Activated T-cell treated with anti-CD3 and anti-CD28 coated beads, Interleukin-2, amount 50 U/mL, for 24 hours (primary cell): ENCODE results near the gene UBE2C.
"Not testable (repeated sequence)": the region's sequence is repeated elsewhere in the genome, so short reads cannot be mapped to it uniquely, and the experiment has no call there.

Experiments used
- DNase-seq: peaks from one replicate; pipeline ENCODE4 v3.0.0-alpha.2; 2020
- H3K27ac Mint-ChIP-seq: 2 replicates; pipeline ENCODE4 v1.8.0; 2020; ENCODE audit warnings: mild to moderate bottlenecking, mixed read lengths
- H3K27me3 Mint-ChIP-seq: 2 replicates; pipeline ENCODE4 v1.8.0; 2020; ENCODE audit warnings: mixed read lengths
- H3K36me3 Mint-ChIP-seq: 2 replicates; pipeline ENCODE4 v1.8.0; 2020; ENCODE audit warnings: low read depth, mixed read lengths
- H3K4me1 Mint-ChIP-seq: 2 replicates; pipeline ENCODE4 v1.8.0; 2020; ENCODE audit warnings: low read depth, mixed read lengths
- H3K4me3 Mint-ChIP-seq: 2 replicates; pipeline ENCODE4 v1.8.0; 2020; ENCODE audit warnings: mild to moderate bottlenecking, moderate library complexity, mixed read lengths
- H3K9me3 Mint-ChIP-seq: 2 replicates; pipeline ENCODE4 v1.8.0; 2020; ENCODE audit warnings: mixed read lengths

UBE2C gene

DNA sequence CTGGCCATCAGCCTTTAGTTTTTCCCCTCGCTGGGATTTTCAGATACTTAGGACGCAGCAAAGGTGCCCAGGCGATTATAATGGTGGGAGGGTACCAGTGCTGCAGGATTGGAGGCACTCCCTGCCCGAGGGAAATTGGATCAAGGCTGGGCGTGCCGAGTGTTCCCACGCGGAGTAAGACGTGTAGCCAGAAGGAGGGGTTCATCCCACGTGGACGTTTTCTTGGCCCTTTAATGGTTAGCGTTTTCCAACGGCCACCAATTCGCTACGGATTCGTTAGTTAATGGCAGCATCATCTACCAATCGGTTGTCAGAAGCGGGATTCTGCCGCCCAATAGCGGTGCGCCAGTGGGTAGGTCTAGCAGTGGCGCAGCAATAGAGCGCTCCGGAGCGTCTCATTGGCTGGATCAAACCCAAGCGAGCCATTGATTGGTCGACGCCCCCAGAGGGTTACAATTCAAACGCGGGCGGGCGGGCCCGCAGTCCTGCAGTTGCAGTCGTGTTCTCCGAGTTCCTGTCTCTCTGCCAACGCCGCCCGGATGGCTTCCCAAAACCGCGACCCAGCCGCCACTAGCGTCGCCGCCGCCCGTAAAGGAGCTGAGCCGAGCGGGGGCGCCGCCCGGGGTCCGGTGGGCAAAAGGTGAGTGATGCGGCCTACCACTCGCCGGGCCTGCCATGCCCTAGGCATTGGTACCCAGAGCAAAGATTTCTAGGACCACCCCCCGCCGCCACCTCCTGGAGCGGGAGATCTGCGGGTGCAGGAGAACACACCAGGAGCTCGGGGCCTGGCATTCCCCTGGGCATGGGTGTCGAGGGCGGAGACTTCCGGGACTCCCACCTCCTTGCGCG is at the start of gene UBE2C:
Gene UBE2C, plus strand, starts transcription at position 488 of the 849 bp plus-strand sequence. Its CDS starts 52 bp downstream, at position 540.
- peak within 1 kb of the TSS; percentile 97 for H3K4me3 Mint-ChIP-seq
- peak within 1 kb of the TSS; percentile 89 for H3K27ac Mint-ChIP-seq
- H3K36me3 Mint-ChIP-seq: peaks cover 93% of the 10 kb centered on the region
- no peaks in the 10 kb centered on the region for H3K27me3 Mint-ChIP-seq
- H3K9me3 Mint-ChIP-seq: no peaks in the 10 kb centered on the region
- peak; percentile 91 for DNase-seq
- peaks cover 23% of the 10 kb centered on the region for H3K4me1 Mint-ChIP-seq

- not testable (repeated sequence) for H3K4me3 Mint-ChIP-seq, H3K4me1 Mint-ChIP-seq, H3K36me3 Mint-ChIP-seq, H3K27ac Mint-ChIP-seq, DNase-seq, H3K9me3 Mint-ChIP-seq
- H3K27me3 Mint-ChIP-seq: peaks cover 11% of the 10 kb centered on the region
These were observed 47.7 kb upstream of the UBE2C start for GRCh38 chr20:45764618-45765282.

DNA sequence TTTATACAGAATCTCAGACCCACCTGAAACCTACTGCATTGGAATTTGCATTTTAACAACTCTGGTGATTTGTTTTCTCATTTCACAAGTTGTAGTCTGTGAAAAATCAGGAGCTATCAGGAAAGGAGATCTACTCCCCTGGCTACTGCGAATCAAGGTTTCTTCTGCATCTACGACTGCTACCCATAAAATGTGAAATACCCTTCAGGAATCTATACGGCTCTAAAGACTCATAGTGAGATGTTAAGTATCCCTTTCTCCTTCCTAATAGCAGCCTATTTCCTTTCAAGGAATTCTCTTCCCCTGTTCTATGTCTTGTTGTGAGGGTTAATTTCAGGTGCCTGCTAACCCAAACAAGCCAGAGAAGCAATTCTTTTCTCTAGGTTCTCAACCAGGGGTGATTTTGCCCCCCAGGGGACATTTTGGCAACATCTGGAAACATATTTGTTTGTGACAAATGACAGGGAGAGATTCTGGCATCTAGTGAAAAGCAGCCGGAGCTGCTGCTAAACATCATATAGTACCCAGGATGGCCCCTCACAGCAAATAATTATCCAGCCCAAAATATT is 47.1 kb upstream of the UBE2C start:
- DNase-seq: no peak
- Mint-ChIP-seq H3K4me3 (no peak overlapping the region), H3K9me3 (no peaks in the 10 kb centered on the region), H3K27me3 (peaks cover 11% of the 10 kb centered on the region), H3K36me3 (no peaks in the 10 kb centered on the region), H3K27ac (no peak overlapping the region), H3K4me1 (no peaks in the 10 kb centered on the region)

- no peaks in the 10 kb centered on the region for H3K36me3 Mint-ChIP-seq
- no peak overlapping the region for H3K27ac Mint-ChIP-seq
- H3K4me1 Mint-ChIP-seq: peaks cover 4% of the 10 kb centered on the region
- H3K27me3 Mint-ChIP-seq: peaks cover 6% of the 10 kb centered on the region
- H3K4me3 Mint-ChIP-seq: no peak overlapping the region
- DNase-seq: no peak
- no peaks in the 10 kb centered on the region for H3K9me3 Mint-ChIP-seq
These were observed 46.5 kb upstream of the UBE2C start for GRCh38 chr20:45765980-45766379.

GRCh38 chr20:45768479-45768878 is 44.0 kb upstream of the UBE2C start:
- Mint-ChIP-seq H3K36me3 (no peaks in the 10 kb centered on the region), H3K4me3 (no peak overlapping the region), H3K9me3 (no peaks in the 10 kb centered on the region), H3K4me1 (peaks cover 5% of the 10 kb centered on the region), H3K27ac (no peak overlapping the region), H3K27me3 (peaks cover 10% of the 10 kb centered on the region)
- no peak for DNase-seq

GRCh38 chr20:45771182-45771759 is 41.2 kb upstream of the UBE2C start:
- peaks cover 5% of the 10 kb centered on the region for H3K4me1 Mint-ChIP-seq
- H3K9me3 Mint-ChIP-seq: no peaks in the 10 kb centered on the region
- H3K4me3 Mint-ChIP-seq: no peak overlapping the region
- peak overlapping the region; percentile 33 for H3K27ac Mint-ChIP-seq
- peaks cover 15% of the 10 kb centered on the region for H3K27me3 Mint-ChIP-seq
- DNase-seq: peak; percentile 87
- H3K36me3 Mint-ChIP-seq: no peaks in the 10 kb centered on the region

- Mint-ChIP-seq H3K27ac (no peak overlapping the region), H3K27me3 (peaks cover 15% of the 10 kb centered on the region), H3K36me3 (no peaks in the 10 kb centered on the region), H3K4me3 (no peak overlapping the region), H3K4me1 (peaks cover 5% of the 10 kb centered on the region), H3K9me3 (no peaks in the 10 kb centered on the region)
- no peak for DNase-seq
These were observed 39.8 kb upstream of the UBE2C start for GRCh38 chr20:45772693-45773092.

- Mint-ChIP-seq H3K36me3 (no peaks in the 10 kb centered on the region), H3K27ac (no peak overlapping the region), H3K9me3 (no peaks in the 10 kb centered on the region), H3K27me3 (peaks cover 15% of the 10 kb centered on the region), H3K4me1 (peaks cover 11% of the 10 kb centered on the region), H3K4me3 (no peak overlapping the region)
- DNase-seq: no peak
These were observed 37.5 kb upstream of the UBE2C start for GRCh38 chr20:45774945-45775344.

GRCh38 chr20:45775411-45775810 is 37.0 kb upstream of the UBE2C start:
- Mint-ChIP-seq H3K36me3 (no peaks in the 10 kb centered on the region), H3K4me1 (peaks cover 11% of the 10 kb centered on the region), H3K27me3 (peaks cover 15% of the 10 kb centered on the region), H3K27ac (no peak overlapping the region), H3K9me3 (no peaks in the 10 kb centered on the region), H3K4me3 (no peak overlapping the region)
- DNase-seq: no peak

GRCh38 chr20:45776931-45777330 is 35.5 kb upstream of the UBE2C start:
- DNase-seq: no peak
- no peak overlapping the region for H3K4me3 Mint-ChIP-seq
- H3K27ac Mint-ChIP-seq: no peak overlapping the region
- no peaks in the 10 kb centered on the region for H3K36me3 Mint-ChIP-seq
- no peaks in the 10 kb centered on the region for H3K9me3 Mint-ChIP-seq
- peaks cover 11% of the 10 kb centered on the region for H3K27me3 Mint-ChIP-seq
- peaks cover 6% of the 10 kb centered on the region for H3K4me1 Mint-ChIP-seq

DNA sequence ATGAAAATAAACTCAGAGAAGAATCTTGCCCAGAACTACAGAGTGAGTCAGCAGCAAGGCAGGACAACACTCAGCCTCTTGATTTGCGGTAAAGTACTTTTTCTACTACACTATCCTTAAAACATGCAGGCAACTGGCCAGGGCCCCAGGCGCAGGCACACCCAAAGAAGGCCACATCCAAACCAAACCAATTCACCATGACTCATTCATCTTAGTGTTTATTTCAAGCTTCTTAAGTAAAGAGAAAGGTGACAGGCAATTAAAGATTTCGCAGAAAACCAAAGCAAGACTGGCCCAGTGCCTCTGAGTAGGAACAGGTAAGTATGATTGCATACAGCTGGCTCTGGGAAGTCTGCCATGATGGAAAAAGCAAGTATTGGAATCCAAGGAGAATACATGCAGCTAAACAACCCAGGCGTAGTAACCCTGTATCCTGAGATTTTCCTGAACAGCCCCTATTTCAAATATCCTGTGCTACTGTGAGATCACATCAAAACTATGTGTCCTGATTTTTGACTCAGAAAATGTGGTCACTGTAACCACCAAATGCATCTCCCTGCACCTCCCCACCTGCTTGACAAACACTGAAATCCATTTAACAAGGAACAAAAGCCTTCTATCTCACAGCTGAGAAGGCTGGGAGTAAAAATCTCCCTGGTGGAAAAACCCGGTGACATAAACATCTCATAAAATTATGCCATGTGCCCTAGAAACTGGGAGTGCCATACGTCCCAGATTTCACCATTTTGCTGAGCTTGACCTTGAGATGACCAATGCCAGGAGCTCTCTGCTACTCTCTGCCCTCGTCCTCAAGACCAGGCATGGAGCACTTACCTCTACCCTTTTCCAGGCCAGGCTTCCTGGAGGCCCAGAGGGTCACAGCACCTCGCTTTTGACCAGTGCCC is 33.2 kb upstream of the UBE2C start:
- H3K27ac Mint-ChIP-seq: no peak overlapping the region
- no peak overlapping the region for H3K4me3 Mint-ChIP-seq
- no peak for DNase-seq
- H3K4me1 Mint-ChIP-seq: peaks cover 13% of the 10 kb centered on the region
- peaks cover 7% of the 10 kb centered on the region for H3K27me3 Mint-ChIP-seq
- no peaks in the 10 kb centered on the region for H3K36me3 Mint-ChIP-seq
- no peaks in the 10 kb centered on the region for H3K9me3 Mint-ChIP-seq

DNA sequence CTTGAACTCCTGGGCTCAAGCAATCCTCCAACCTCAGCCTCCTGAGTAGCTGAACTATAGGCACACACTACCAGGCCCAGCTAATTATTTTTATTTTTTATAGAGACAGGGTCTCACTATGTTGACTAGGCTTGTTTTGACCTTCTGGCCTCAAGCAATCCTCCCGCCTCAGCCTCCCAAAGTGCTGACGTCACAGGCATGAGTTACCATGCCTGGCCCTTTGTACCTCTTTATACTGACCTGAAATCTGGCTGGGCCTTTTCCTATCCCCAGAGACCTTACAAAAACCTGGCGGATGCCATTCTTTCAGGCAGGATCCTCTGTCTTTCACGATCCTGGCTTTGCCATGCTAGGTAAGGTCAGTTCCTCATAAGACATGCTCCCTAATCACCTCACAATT is 32.3 kb upstream of the UBE2C start:
- Mint-ChIP-seq H3K9me3 (no peaks in the 10 kb centered on the region), H3K36me3 (no peaks in the 10 kb centered on the region), H3K4me3 (no peak overlapping the region), H3K4me1 (peaks cover 13% of the 10 kb centered on the region), H3K27ac (no peak overlapping the region), H3K27me3 (peaks cover 4% of the 10 kb centered on the region)
- DNase-seq: no peak

GRCh38 chr20:45781391-45781931 is 31.0 kb upstream of the UBE2C start:
- H3K9me3 Mint-ChIP-seq: no peaks in the 10 kb centered on the region
- no peak overlapping the region for H3K4me3 Mint-ChIP-seq
- H3K4me1 Mint-ChIP-seq: peaks cover 13% of the 10 kb centered on the region
- H3K27me3 Mint-ChIP-seq: no peaks in the 10 kb centered on the region
- no peak overlapping the region for H3K27ac Mint-ChIP-seq
- DNase-seq: no peak
- H3K36me3 Mint-ChIP-seq: no peaks in the 10 kb centered on the region

DNA sequence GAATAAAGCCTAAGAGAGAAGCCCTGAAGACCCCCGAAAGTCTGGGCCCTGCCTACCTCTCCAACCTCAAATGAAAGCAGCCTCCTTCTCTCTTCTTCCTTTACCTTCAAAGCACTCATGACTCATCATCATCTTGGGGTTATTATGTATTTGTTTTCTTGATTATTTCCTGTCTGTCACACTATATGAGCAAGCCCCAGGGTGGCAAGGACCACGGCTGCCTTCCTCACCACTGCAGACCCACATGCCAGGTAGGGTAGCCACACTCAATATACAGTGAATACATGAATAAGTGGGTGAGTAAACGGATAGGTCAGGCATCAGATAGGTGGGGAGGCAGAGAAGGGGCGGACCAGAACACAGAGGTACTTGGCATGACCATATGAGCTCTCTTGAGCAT is 29.6 kb upstream of the UBE2C start:
- Mint-ChIP-seq H3K4me3 (no peak overlapping the region), H3K36me3 (no peaks in the 10 kb centered on the region), H3K9me3 (no peaks in the 10 kb centered on the region), H3K4me1 (peaks cover 13% of the 10 kb centered on the region), H3K27ac (no peak overlapping the region), H3K27me3 (no peaks in the 10 kb centered on the region)
- no peak for DNase-seq
